ENCODE data around the gene ZNF326.

Gene ZNF326

DNA sequence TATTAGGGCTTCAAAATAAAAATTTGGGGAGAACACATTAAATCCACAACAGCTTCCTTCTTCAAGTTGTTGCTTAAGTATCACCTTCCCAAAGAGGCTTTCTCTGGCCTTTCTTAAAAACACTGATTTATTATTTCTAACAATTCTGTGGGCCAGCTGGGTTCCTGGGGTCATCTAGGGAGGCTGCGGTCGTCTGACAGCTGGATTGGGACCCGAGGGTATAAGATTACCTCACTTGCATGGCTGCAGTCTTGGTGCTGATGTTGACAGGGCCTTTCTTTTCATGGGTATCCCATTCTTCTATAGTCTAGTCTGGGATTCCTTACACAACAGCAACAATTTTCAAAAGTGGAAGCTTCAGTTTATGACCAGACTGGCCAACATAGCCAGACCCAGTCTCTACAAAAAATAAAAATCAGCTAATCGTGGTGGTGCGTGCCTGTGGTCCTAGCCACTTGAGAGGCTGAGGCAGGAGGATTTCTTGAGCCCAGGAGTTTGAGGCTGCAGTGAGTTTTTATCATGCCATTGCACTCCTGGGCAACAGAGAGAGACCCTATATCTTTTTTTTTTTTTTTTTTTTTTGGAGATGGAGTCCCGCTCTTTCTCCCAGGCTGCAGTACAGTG, 46.1 kb upstream of the ZNF326 start:
- Histone ChIP-seq H2BK12ac (ENCODE audit: low read length in 2 of 2) (no peak overlapping the region), H3K4me2 (ENCODE audit: low read length, poor library complexity, severe bottlenecking) (no peak overlapping the region)

DNA sequence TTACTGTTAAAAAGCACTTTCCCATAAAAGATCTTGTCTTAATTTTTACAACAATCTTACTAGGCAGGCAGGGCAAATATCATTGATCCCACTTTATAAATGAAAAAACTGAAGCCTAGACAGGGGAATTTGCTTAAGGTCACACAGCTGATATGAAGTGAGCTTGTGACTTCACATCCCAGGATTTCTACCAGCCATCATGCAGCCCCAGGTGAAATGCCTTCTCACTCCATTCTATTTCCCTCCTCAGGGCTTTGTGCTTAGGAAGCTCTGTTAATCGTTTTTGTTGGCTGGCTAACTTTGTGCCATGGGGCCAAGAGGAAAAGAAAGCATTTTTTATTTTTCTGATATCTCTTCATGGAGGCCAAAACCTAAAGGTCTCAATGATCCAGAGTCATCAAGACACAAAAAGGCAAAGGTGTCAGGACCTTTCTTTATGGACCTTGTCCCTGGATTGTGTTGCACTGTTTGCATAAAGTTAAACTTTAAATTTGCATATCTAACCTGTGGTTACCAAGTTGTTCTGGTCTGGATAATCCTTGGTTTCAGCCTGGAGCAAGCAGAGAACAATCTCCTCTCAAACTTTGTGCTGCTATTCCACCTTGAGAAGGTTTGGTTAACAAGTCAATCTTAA, 44.8 kb upstream of the ZNF326 start:
- Histone ChIP-seq H2BK120ac (ENCODE audit: low read depth, low read length) (no peak overlapping the region), H2BK5ac (ENCODE audit: low read depth, low read length, poor library complexity, severe bottlenecking) (no peak overlapping the region), H2BK15ac (ENCODE audit: low read depth, poor library complexity, severe bottlenecking) (no peak overlapping the region), H3K9ac (ENCODE audit: low read length) (no peak overlapping the region), H2AK5ac (ENCODE audit: low read length, severe bottlenecking) (no peak overlapping the region), H3K27ac (ENCODE audit: low read length, poor library complexity, severe bottlenecking) (no peak overlapping the region), H3K9me3 (ENCODE audit: control insufficient read depth, low read length) (no peaks in the 10 kb centered on the region), H3K36me3 (ENCODE audit: control insufficient read depth in 1 of 2, insufficient read depth in 2 of 2, low read depth in 1 of 2, low read length in 2 of 2) (no peaks in the 10 kb centered on the region), H4K91ac (ENCODE audit: low read length) (no peak overlapping the region), H3K27me3 (ENCODE audit: control insufficient read depth in 1 of 2, insufficient read depth in 1 of 2, low read length in 2 of 2) (no peaks in the 10 kb centered on the region), H3K4me2 (ENCODE audit: low read length, poor library complexity, severe bottlenecking) (no peak overlapping the region), H2AFZ (ENCODE audit: low read depth, low read length) (no peak overlapping the region), H4K8ac (ENCODE audit: low read length) (no peak overlapping the region), H3K14ac (ENCODE audit: low read length in 2 of 2) (no peak overlapping the region), H3K18ac (ENCODE audit: low read depth in 1 of 2, low read length in 2 of 2) (no peak overlapping the region), H3K79me1 (replicated peaks; ENCODE audit: low read length, poor library complexity, severe bottlenecking) (no peaks in the 10 kb centered on the region), H3K4me1 (ENCODE audit: control insufficient read depth, insufficient read depth, low read depth, low read length) (peaks cover 6% of the 10 kb centered on the region), H3K23ac (ENCODE audit: low read length in 2 of 2) (no peak overlapping the region), H3K4ac (ENCODE audit: low read depth in 1 of 2, low read length in 2 of 2) (no peak overlapping the region), H3K4me3 (ENCODE audit: insufficient read depth in 1 of 2, low read depth in 1 of 2, low read length in 2 of 2) (no peak overlapping the region), H2BK12ac (ENCODE audit: low read length in 2 of 2) (no peak overlapping the region)
- WGBS, result 67% methylated on average over 1 of the region's 1 CpG
- DNase-seq, result no peak

More for the DNA sequence above, 46.1 kb upstream of the ZNF326 start:
- H2BK15ac ChIP-seq (ENCODE audit: low read depth, poor library complexity, severe bottlenecking), result no peak overlapping the region
- no peak overlapping the region for H3K18ac ChIP-seq (ENCODE audit: low read depth in 1 of 2, low read length in 2 of 2)
- H3K9me3 ChIP-seq (ENCODE audit: control insufficient read depth, low read length), result no peaks in the 10 kb centered on the region
- no peak overlapping the region for H3K9ac ChIP-seq (ENCODE audit: low read length)
- H3K4me1 ChIP-seq (ENCODE audit: control insufficient read depth, insufficient read depth, low read depth, low read length), result peaks cover 6% of the 10 kb centered on the region
- no peaks in the 10 kb centered on the region for H3K36me3 ChIP-seq (ENCODE audit: control insufficient read depth in 1 of 2, insufficient read depth in 2 of 2, low read depth in 1 of 2, low read length in 2 of 2)
- H3K23ac ChIP-seq (ENCODE audit: low read length in 2 of 2), result no peak overlapping the region
- WGBS, result 90% methylated on average over 3 of the region's 6 CpGs
- H4K8ac ChIP-seq (ENCODE audit: low read length), result no peak overlapping the region
- no peaks in the 10 kb centered on the region for H3K79me1 ChIP-seq (replicated peaks; ENCODE audit: low read length, poor library complexity, severe bottlenecking)
- H4K91ac ChIP-seq (ENCODE audit: low read length), result no peak overlapping the region
- no peak overlapping the region for H2BK120ac ChIP-seq (ENCODE audit: low read depth, low read length)
- H3K27ac ChIP-seq (ENCODE audit: low read length, poor library complexity, severe bottlenecking), result no peak overlapping the region
- H2BK5ac ChIP-seq (ENCODE audit: low read depth, low read length, poor library complexity, severe bottlenecking), result no peak overlapping the region
- H3K27me3 ChIP-seq (ENCODE audit: control insufficient read depth in 1 of 2, insufficient read depth in 1 of 2, low read length in 2 of 2), result no peaks in the 10 kb centered on the region
- no peak overlapping the region for H3K4ac ChIP-seq (ENCODE audit: low read depth in 1 of 2, low read length in 2 of 2)
- peak overlapping the region; percentile 31 for H2AK5ac ChIP-seq (ENCODE audit: low read length, severe bottlenecking)
- H3K4me3 ChIP-seq (ENCODE audit: insufficient read depth in 1 of 2, low read depth in 1 of 2, low read length in 2 of 2), result no peak overlapping the region
- no peak overlapping the region for H3K14ac ChIP-seq (ENCODE audit: low read length in 2 of 2)
- H2AFZ ChIP-seq (ENCODE audit: low read depth, low read length), result no peak overlapping the region
- no peak for DNase-seq

DNA sequence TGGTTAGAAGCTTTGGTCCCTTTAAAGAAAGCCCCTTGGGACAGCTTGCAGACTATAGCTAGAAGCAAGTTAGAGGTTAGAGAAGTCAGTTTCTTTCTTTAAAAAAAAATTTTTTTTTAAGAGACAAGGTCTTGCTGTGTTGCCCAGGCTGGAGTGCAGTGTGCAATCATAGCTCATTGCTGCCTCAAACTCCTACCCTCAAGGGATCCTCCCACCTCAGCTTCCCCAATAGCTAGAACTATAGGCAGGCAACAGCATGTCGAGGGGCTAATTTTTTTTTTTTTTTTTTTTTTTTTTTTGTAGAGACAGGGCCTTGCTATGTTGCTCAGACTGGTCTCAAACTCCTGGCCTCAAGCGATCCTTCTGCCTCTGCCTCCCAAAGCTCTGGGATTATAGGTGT, 44.2 kb upstream of the ZNF326 start:
- no peak overlapping the region for H2BK5ac ChIP-seq (ENCODE audit: low read depth, low read length, poor library complexity, severe bottlenecking)
- no peak for DNase-seq
- no peak overlapping the region for H3K9ac ChIP-seq (ENCODE audit: low read length)
- 100% methylated on average over 1 of the region's 2 CpGs for WGBS
- no peak overlapping the region for H4K8ac ChIP-seq (ENCODE audit: low read length)
- no peaks in the 10 kb centered on the region for H3K36me3 ChIP-seq (ENCODE audit: control insufficient read depth in 1 of 2, insufficient read depth in 2 of 2, low read depth in 1 of 2, low read length in 2 of 2)
- no peak overlapping the region for H3K27ac ChIP-seq (ENCODE audit: low read length, poor library complexity, severe bottlenecking)
- H2BK120ac ChIP-seq (ENCODE audit: low read depth, low read length), result no peak overlapping the region
- H3K27me3 ChIP-seq (ENCODE audit: control insufficient read depth in 1 of 2, insufficient read depth in 1 of 2, low read length in 2 of 2), result no peaks in the 10 kb centered on the region
- no peak overlapping the region for H2AK5ac ChIP-seq (ENCODE audit: low read length, severe bottlenecking)
- peaks cover 6% of the 10 kb centered on the region for H3K4me1 ChIP-seq (ENCODE audit: control insufficient read depth, insufficient read depth, low read depth, low read length)
- H3K4ac ChIP-seq (ENCODE audit: low read depth in 1 of 2, low read length in 2 of 2), result no peak overlapping the region
- H2BK15ac ChIP-seq (ENCODE audit: low read depth, poor library complexity, severe bottlenecking), result no peak overlapping the region
- H3K18ac ChIP-seq (ENCODE audit: low read depth in 1 of 2, low read length in 2 of 2), result no peak overlapping the region
- H2BK12ac ChIP-seq (ENCODE audit: low read length in 2 of 2), result no peak overlapping the region
- H3K9me3 ChIP-seq (ENCODE audit: control insufficient read depth, low read length), result no peaks in the 10 kb centered on the region
- no peak overlapping the region for H4K91ac ChIP-seq (ENCODE audit: low read length)
- H2AFZ ChIP-seq (ENCODE audit: low read depth, low read length), result no peak overlapping the region
- H3K4me2 ChIP-seq (ENCODE audit: low read length, poor library complexity, severe bottlenecking), result no peak overlapping the region
- H3K23ac ChIP-seq (ENCODE audit: low read length in 2 of 2), result no peak overlapping the region
- no peak overlapping the region for H3K14ac ChIP-seq (ENCODE audit: low read length in 2 of 2)
- H3K79me1 ChIP-seq (replicated peaks; ENCODE audit: low read length, poor library complexity, severe bottlenecking), result no peaks in the 10 kb centered on the region
- H3K4me3 ChIP-seq (ENCODE audit: insufficient read depth in 1 of 2, low read depth in 1 of 2, low read length in 2 of 2), result no peak overlapping the region

DNA sequence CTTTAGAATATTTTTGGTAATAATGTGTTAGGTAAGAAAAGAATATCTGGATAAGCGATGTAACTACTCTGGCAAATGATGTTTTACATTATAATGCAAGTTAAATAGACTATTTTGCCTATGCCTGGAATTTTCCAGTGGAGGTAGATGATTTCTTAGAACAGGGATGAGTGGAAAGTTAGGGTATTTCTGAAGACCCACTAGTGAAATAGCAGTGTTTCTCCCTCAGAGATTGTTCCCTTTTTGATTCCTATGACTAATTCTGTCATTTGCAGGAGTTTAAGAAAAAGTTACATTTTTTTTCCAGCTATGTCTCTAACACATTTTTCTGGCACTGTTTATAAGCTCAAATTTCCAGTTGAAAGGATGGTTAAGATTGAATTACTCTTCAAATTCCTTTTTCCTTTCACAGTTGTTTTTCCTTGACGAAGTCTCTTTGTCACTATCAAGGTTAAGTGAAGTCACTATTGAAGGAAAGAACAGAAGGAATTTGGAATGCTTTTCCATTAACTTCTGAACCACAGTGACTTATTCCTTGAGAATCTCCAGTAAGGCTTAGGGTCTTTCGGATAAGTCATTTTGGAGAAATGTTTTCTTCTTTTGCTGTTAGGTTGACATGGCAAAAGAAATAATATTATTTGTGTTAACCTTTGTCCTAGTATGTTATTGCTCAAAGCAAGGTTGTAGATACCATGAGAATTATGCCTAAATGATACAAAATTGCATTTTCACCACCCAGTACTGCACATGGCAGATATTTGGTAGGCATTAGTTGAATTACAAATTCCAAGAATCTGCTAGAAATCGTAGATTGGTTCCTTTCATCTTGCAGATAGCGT, 42.9 kb upstream of the ZNF326 start:
- no peak overlapping the region for H3K14ac ChIP-seq (ENCODE audit: low read length in 2 of 2)
- peak overlapping the region; percentile 87 for H3K27ac ChIP-seq (ENCODE audit: low read length, poor library complexity, severe bottlenecking)
- no peak overlapping the region for H2BK15ac ChIP-seq (ENCODE audit: low read depth, poor library complexity, severe bottlenecking)
- no peaks in the 10 kb centered on the region for H3K9me3 ChIP-seq (ENCODE audit: control insufficient read depth, low read length)
- no peak overlapping the region for H4K91ac ChIP-seq (ENCODE audit: low read length)
- no peak overlapping the region for H4K8ac ChIP-seq (ENCODE audit: low read length)
- H2BK120ac ChIP-seq (ENCODE audit: low read depth, low read length), result no peak overlapping the region
- 60% methylated on average over 5 of the region's 5 CpGs for WGBS
- H3K4me2 ChIP-seq (ENCODE audit: low read length, poor library complexity, severe bottlenecking), result no peak overlapping the region
- H3K27me3 ChIP-seq (ENCODE audit: control insufficient read depth in 1 of 2, insufficient read depth in 1 of 2, low read length in 2 of 2), result no peaks in the 10 kb centered on the region
- no peak overlapping the region for H2AFZ ChIP-seq (ENCODE audit: low read depth, low read length)
- no peaks in the 10 kb centered on the region for H3K36me3 ChIP-seq (ENCODE audit: control insufficient read depth in 1 of 2, insufficient read depth in 2 of 2, low read depth in 1 of 2, low read length in 2 of 2)
- H3K18ac ChIP-seq (ENCODE audit: low read depth in 1 of 2, low read length in 2 of 2), result no peak overlapping the region
- no peak overlapping the region for H3K4me3 ChIP-seq (ENCODE audit: insufficient read depth in 1 of 2, low read depth in 1 of 2, low read length in 2 of 2)
- no peak overlapping the region for H2BK5ac ChIP-seq (ENCODE audit: low read depth, low read length, poor library complexity, severe bottlenecking)
- H2AK5ac ChIP-seq (ENCODE audit: low read length, severe bottlenecking), result no peak overlapping the region
- peak overlapping the region; percentile 82 for H3K9ac ChIP-seq (ENCODE audit: low read length)
- H2BK12ac ChIP-seq (ENCODE audit: low read length in 2 of 2), result no peak overlapping the region
- H3K4ac ChIP-seq (ENCODE audit: low read depth in 1 of 2, low read length in 2 of 2), result no peak overlapping the region
- H3K4me1 ChIP-seq (ENCODE audit: control insufficient read depth, insufficient read depth, low read depth, low read length), result peaks cover 4% of the 10 kb centered on the region
- H3K79me1 ChIP-seq (replicated peaks; ENCODE audit: low read length, poor library complexity, severe bottlenecking), result no peaks in the 10 kb centered on the region
- peak; percentile 70 for DNase-seq
- H3K23ac ChIP-seq (ENCODE audit: low read length in 2 of 2), result no peak overlapping the region
